Right renal pelvis (tissue), 4 donors: ENCODE results near the gene MYBPH. TPM values are rescaled to one million over a fixed set of nuclear protein-coding genes. Genes with fewer than 3 reads are reported as not detected.

ENCODE experiments used
- polyA plus RNA-seq, 4 donors: library from polyadenylated mRNA; unstranded; fragments of 120-200 nt; gene quantifications; one replicate each; pipeline ENCODE4 v1.2.1, GENCODE V29; 2013; ENCODE audit not compliant: insufficient read length in 4 of 4

Gene MYBPH
- polyA plus RNA-seq, 4 donors = 0.21 to 0.33 (median 0.26) TPM

Other genes with a start within 250 kb of the MYBPH start
- gene KLHL12, start 248.6 kb downstream of the MYBPH start, polyA plus RNA-seq = 10 to 100 TPM; 35.6 to 45.8 (median 43.1) TPM
- gene ADIPOR1, start 217.5 kb downstream of the MYBPH start, polyA plus RNA-seq = 10 to 100 TPM; 82.6 to 85.0 (median 83.9) TPM
- 10 to 100 TPM; 45.4 to 56.7 (median 51.9) TPM for gene CYB5R1, start 208.6 kb downstream of the MYBPH start, polyA plus RNA-seq
- 10 to 100 TPM; 73.5 to 81.9 (median 74.5) TPM for gene TMEM183A, start 168.5 kb downstream of the MYBPH start, polyA plus RNA-seq
- gene PPFIA4, start 149.3 kb downstream of the MYBPH start, polyA plus RNA-seq = 1 to 10 TPM; 5.6 to 9.6 (median 6.8) TPM
- gene MYOG, start 89.8 kb downstream of the MYBPH start, polyA plus RNA-seq = under 1 TPM; 0.11 to 0.17 (median 0.15) TPM
- 1 to 10 TPM; 5.8 to 6.9 (median 6.5) TPM for gene ADORA1, start 48.1 kb downstream of the MYBPH start, polyA plus RNA-seq
- 10 to 100 TPM; 10.3 to 13.5 (median 11.6) TPM for gene CHI3L1, start 10.9 kb upstream of the MYBPH start, polyA plus RNA-seq
- under 1 TPM; 0.12 to 0.31 (median 0.18) TPM for gene CHIT1, start 53.8 kb upstream of the MYBPH start, polyA plus RNA-seq
- gene BTG2, start 129.7 kb upstream of the MYBPH start, polyA plus RNA-seq = 100 to 1,000 TPM; 101 to 178 (median 139) TPM
- 10 to 100 TPM; 45.5 to 58.0 (median 55.7) TPM for gene FMOD, start 175.3 kb upstream of the MYBPH start, polyA plus RNA-seq